CD4-positive, CD25-positive, alpha-beta regulatory T cell (primary cell): Measurements from ENCODE around the gene NUP214. TPM values are rescaled to one million over a fixed set of nuclear protein-coding genes. Genes with fewer than 3 reads are reported as not detected.
"Not testable (repeated sequence)": the region's sequence is repeated elsewhere in the genome, so short reads cannot be mapped to it uniquely, and the experiment has no call there.

Source experiments
- ATAC-seq, 2 donors: fragments of 150-1000 bp; cut with Tn5 transposase; one replicate each; pipeline ENCODE4 v1.10.0; 2021; ENCODE audit warnings: low read depth in 2 of 2, moderate number of reproducible peaks in 2 of 2, moderate library complexity in 1 of 2
- DNase-seq, 3 donors: peaks; one replicate each; pipeline versions ENCODE4 v3.0.0 to v3.0.0-alpha.2; 2012 to 2022; ENCODE audit warnings: mixed read lengths in 1 of 3
- H3K27ac ChIP-seq: one replicate; pipeline ENCODE4 v1.7.0; 2013; ENCODE audit warnings: mild to moderate bottlenecking, low read length; ENCODE audit not compliant: insufficient read depth, poor library complexity, severe bottlenecking
- H3K27me3 ChIP-seq: one replicate; pipeline ENCODE4 v1.7.0; 2013; ENCODE audit warnings: low read length; ENCODE audit not compliant: control insufficient read depth, insufficient read depth
- H3K36me3 ChIP-seq: one replicate; pipeline ENCODE4 v1.7.0; 2013; ENCODE audit warnings: mild to moderate bottlenecking, low read length, moderate library complexity; ENCODE audit not compliant: control insufficient read depth, insufficient read depth
- H3K4me1 ChIP-seq: 2 replicates; pipeline ENCODE4 v1.7.0; 2013; ENCODE audit warnings: mild to moderate bottlenecking, low read length; ENCODE audit not compliant: insufficient read depth, control insufficient read depth, poor library complexity, severe bottlenecking
- H3K4me3 ChIP-seq: one replicate; pipeline ENCODE4 v1.7.0; 2013; ENCODE audit warnings: low read depth, mild to moderate bottlenecking, low read length, moderate library complexity
- H3K9me3 ChIP-seq, 2 experiments: 1 replicate in 1 of 2; 2 replicates in 1 of 2; pipeline ENCODE4 v1.7.0; 2013; ENCODE audit warnings: low read length in 2 of 2, mild to moderate bottlenecking in 1 of 2, moderate library complexity in 1 of 2; ENCODE audit not compliant: control insufficient read depth in 2 of 2
- H3K27ac Mint-ChIP-seq, 3 donors: one replicate each; pipeline ENCODE4 v1.8.0; 2020 to 2022; ENCODE audit warnings: mild to moderate bottlenecking in 3 of 3, mixed read lengths in 3 of 3, moderate library complexity in 2 of 3
- H3K27me3 Mint-ChIP-seq: one replicate; pipeline ENCODE4 v1.8.0; 2022; ENCODE audit warnings: mild to moderate bottlenecking, mixed read lengths
- H3K36me3 Mint-ChIP-seq: one replicate; pipeline ENCODE4 v1.8.0; 2020; ENCODE audit warnings: mixed read lengths
- H3K4me1 Mint-ChIP-seq, 4 donors: one replicate each; pipeline ENCODE4 v1.8.0; 2020 to 2022; ENCODE audit warnings: mixed read lengths in 4 of 4, mild to moderate bottlenecking in 1 of 4
- H3K4me3 Mint-ChIP-seq, 4 donors: one replicate each; pipeline ENCODE4 v1.8.0; 2020 to 2022; ENCODE audit warnings: mild to moderate bottlenecking in 4 of 4, mixed read lengths in 4 of 4, moderate library complexity in 3 of 4
- H3K9me3 Mint-ChIP-seq, 7 donors: one replicate each; pipeline ENCODE4 v1.8.0; 2020 to 2022; ENCODE audit warnings: mixed read lengths in 7 of 7, mild to moderate bottlenecking in 3 of 7, moderate library complexity in 2 of 7
- polyA plus RNA-seq, 4 donors: library from polyadenylated mRNA; unstranded; fragments of 300-500 nt; fragmentation: Illumina TruSeq; gene quantifications; one replicate each; pipeline ENCODE4 v1.2.3, GENCODE V29; 2021
- total RNA-seq: library from RNA; stranded (reverse); gene quantifications from one replicate; pipeline ENCODE4 v1.2.3, GENCODE V29; 2022

NUP214 gene
- total and polyA plus RNA-seq, 5 donors from 2014 or later: 9.8 to 124 (median 14.8) TPM

- peaks cover 48% of the 10 kb centered on the region for H3K36me3 ChIP-seq
- Mint-ChIP-seq H3K36me3 (peaks cover 51% of the 10 kb centered on the region), H3K27ac (peak overlapping the region in 1 of 3 donors; percentile 69)
Observed at GRCh38 chr9:131204285-131204684, 78.9 kb downstream of the NUP214 start.

GRCh38 chr9:131206495-131206894 is 81.1 kb downstream of the NUP214 start:
- H3K9me3 Mint-ChIP-seq: peaks cover 0 to 14% (median 1%) of the 10 kb centered on the region in 7 donors
- peaks cover 2 to 15% (median 7%) of the 10 kb centered on the region in 4 donors for H3K4me1 Mint-ChIP-seq
- H3K27me3 ChIP-seq: no peaks in the 10 kb centered on the region
- peaks cover 59% of the 10 kb centered on the region for H3K36me3 Mint-ChIP-seq
- no peak overlapping the region for H3K27ac ChIP-seq
- H3K4me3 Mint-ChIP-seq: no peak overlapping the region
- H3K27me3 Mint-ChIP-seq: no peaks in the 10 kb centered on the region
- peaks cover 42% of the 10 kb centered on the region for H3K36me3 ChIP-seq
- no peak for DNase-seq
- no peak overlapping the region for H3K27ac Mint-ChIP-seq
- H3K9me3 ChIP-seq: peaks cover 4 to 8% of the 10 kb centered on the region in 2 experiments
- H3K4me3 ChIP-seq: no peak overlapping the region
- ATAC-seq: no peak
- H3K4me1 ChIP-seq: no peaks in the 10 kb centered on the region

More at GRCh38 chr9:131204285-131204684, 78.9 kb downstream of the NUP214 start:
- ATAC-seq (no peak), DNase-seq (no peak)
- H3K4me1 ChIP-seq: no peaks in the 10 kb centered on the region
- no peak overlapping the region for H3K4me3 Mint-ChIP-seq
- peaks cover 2 to 10% (median 6%) of the 10 kb centered on the region in 4 donors for H3K4me1 Mint-ChIP-seq
- no peaks in the 10 kb centered on the region for H3K9me3 Mint-ChIP-seq
- no peak overlapping the region for H3K4me3 ChIP-seq
- no peaks in the 10 kb centered on the region for H3K9me3 ChIP-seq
- no peaks in the 10 kb centered on the region for H3K27me3 ChIP-seq
- no peaks in the 10 kb centered on the region for H3K27me3 Mint-ChIP-seq
- H3K27ac ChIP-seq: no peak overlapping the region

GRCh38 chr9:131211920-131212319 is 86.5 kb downstream of the NUP214 start:
- H3K27me3 ChIP-seq, DNase-seq, H3K27ac Mint-ChIP-seq, H3K27ac ChIP-seq, ATAC-seq, H3K4me3 Mint-ChIP-seq, H3K4me1 ChIP-seq, H3K4me3 ChIP-seq, H3K4me1 Mint-ChIP-seq, H3K27me3 Mint-ChIP-seq: not testable (repeated sequence)
- Histone ChIP-seq H3K9me3 (peaks cover 8 to 16% of the 10 kb centered on the region in 2 experiments), H3K36me3 (peaks cover 22% of the 10 kb centered on the region)
- H3K36me3 Mint-ChIP-seq: peaks cover 64% of the 10 kb centered on the region
- peaks cover 0 to 25% (median 7%) of the 10 kb centered on the region in 7 donors for H3K9me3 Mint-ChIP-seq

- H3K4me3 Mint-ChIP-seq: no peak overlapping the region
- Histone ChIP-seq H3K9me3 (peaks cover 8 to 16% of the 10 kb centered on the region in 2 experiments), H3K27ac (no peak overlapping the region), H3K4me1 (no peaks in the 10 kb centered on the region), H3K36me3 (peaks cover 31% of the 10 kb centered on the region), H3K4me3 (no peak overlapping the region), H3K27me3 (no peaks in the 10 kb centered on the region)
- peaks cover 70% of the 10 kb centered on the region for H3K36me3 Mint-ChIP-seq
- ATAC-seq (no peak), DNase-seq (no peak)
- H3K27ac Mint-ChIP-seq: no peak overlapping the region
- H3K4me1 Mint-ChIP-seq: peaks cover 0 to 14% (median 5%) of the 10 kb centered on the region in 4 donors
- no peaks in the 10 kb centered on the region for H3K27me3 Mint-ChIP-seq
- peaks cover 0 to 25% (median 7%) of the 10 kb centered on the region in 7 donors for H3K9me3 Mint-ChIP-seq
Observed at GRCh38 chr9:131214286-131214856, 89.0 kb downstream of the NUP214 start.

- Histone ChIP-seq H3K27ac (no peak overlapping the region), H3K4me3 (no peak overlapping the region), H3K36me3 (peaks cover 34% of the 10 kb centered on the region), H3K4me1 (no peaks in the 10 kb centered on the region), H3K9me3 (peaks cover 8 to 16% of the 10 kb centered on the region in 2 experiments), H3K27me3 (no peaks in the 10 kb centered on the region)
- H3K4me3 Mint-ChIP-seq: no peak overlapping the region
- ATAC-seq: no peak
- no peak for DNase-seq
- peak overlapping the region in 1 of 3 donors; percentile 68 for H3K27ac Mint-ChIP-seq
- no peaks in the 10 kb centered on the region for H3K27me3 Mint-ChIP-seq
- H3K4me1 Mint-ChIP-seq: peaks cover 0 to 9% (median 5%) of the 10 kb centered on the region in 4 donors
- peaks cover 66% of the 10 kb centered on the region for H3K36me3 Mint-ChIP-seq
- peaks cover 0 to 23% (median 7%) of the 10 kb centered on the region in 7 donors for H3K9me3 Mint-ChIP-seq
Observed at GRCh38 chr9:131214876-131215275, 89.5 kb downstream of the NUP214 start.

- peaks cover 62% of the 10 kb centered on the region for H3K36me3 Mint-ChIP-seq
- H3K4me3 Mint-ChIP-seq: no peak overlapping the region
- H3K27me3 ChIP-seq: no peaks in the 10 kb centered on the region
- peaks cover 36% of the 10 kb centered on the region for H3K36me3 ChIP-seq
- H3K27me3 Mint-ChIP-seq: no peaks in the 10 kb centered on the region
- no peak overlapping the region for H3K27ac ChIP-seq
- H3K27ac Mint-ChIP-seq: peak overlapping the region in 2 of 3 donors; percentile 23 to 65
- peaks cover 0 to 10% (median 4%) of the 10 kb centered on the region in 7 donors for H3K9me3 Mint-ChIP-seq
- no peaks in the 10 kb centered on the region for H3K4me1 ChIP-seq
- DNase-seq (no peak), ATAC-seq (no peak)
- no peak overlapping the region for H3K4me3 ChIP-seq
- H3K9me3 ChIP-seq: peaks cover 0 to 10% of the 10 kb centered on the region in 2 experiments
- peaks cover 0 to 15% (median 6%) of the 10 kb centered on the region in 4 donors for H3K4me1 Mint-ChIP-seq
Observed at GRCh38 chr9:131216806-131217205, 91.4 kb downstream of the NUP214 start.

- H3K27me3 ChIP-seq: no peaks in the 10 kb centered on the region
- peaks cover 0 to 18% (median 6%) of the 10 kb centered on the region in 4 donors for H3K4me1 Mint-ChIP-seq
- DNase-seq (no peak), ATAC-seq (no peak)
- peaks cover 39% of the 10 kb centered on the region for H3K36me3 ChIP-seq
- no peak overlapping the region for H3K4me3 Mint-ChIP-seq
- H3K27ac ChIP-seq: no peak overlapping the region
- H3K9me3 Mint-ChIP-seq: peaks cover 0 to 4% (median 0%) of the 10 kb centered on the region in 7 donors
- no peaks in the 10 kb centered on the region for H3K4me1 ChIP-seq
- H3K27me3 Mint-ChIP-seq: no peaks in the 10 kb centered on the region
- H3K27ac Mint-ChIP-seq: peak overlapping the region in 2 of 3 donors; percentile 23 to 65
- peaks cover 0 to 3% of the 10 kb centered on the region in 2 experiments for H3K9me3 ChIP-seq
- H3K4me3 ChIP-seq: no peak overlapping the region
- peaks cover 61% of the 10 kb centered on the region for H3K36me3 Mint-ChIP-seq
Observed at GRCh38 chr9:131217331-131218031, 92.1 kb downstream of the NUP214 start.
